Fibroblast of lung (primary cell): ENCODE measurements around the gene C2orf42. TPM values are rescaled to one million over a fixed set of nuclear protein-coding genes. Genes with fewer than 3 reads are reported as not detected.

ENCODE experiments used
- DNase-seq, 2 donors: peaks; one replicate each; pipeline versions ENCODE4 v3.0.0 to v3.0.0-alpha.2; 2010; ENCODE audit warnings: low read depth in 2 of 2
- H2AFZ ChIP-seq: 2 replicates; pipeline ENCODE4 v1.5.1; 2012; ENCODE audit warnings: low read length, control low read depth, inconsistent platforms
- H3K27ac ChIP-seq: 2 replicates; pipeline ENCODE4 v1.5.1; 2011; ENCODE audit warnings: low read length, control low read depth; ENCODE audit not compliant: insufficient read depth
- H3K27me3 ChIP-seq: 2 replicates; pipeline ENCODE4 v1.5.1; 2011; ENCODE audit warnings: mild to moderate bottlenecking, low read length; ENCODE audit not compliant: control insufficient read depth, insufficient read depth
- H3K36me3 ChIP-seq: 2 replicates; pipeline ENCODE4 v1.5.1; 2011; ENCODE audit warnings: low read length; ENCODE audit not compliant: control insufficient read depth, insufficient read depth
- H3K4me1 ChIP-seq: 2 replicates; pipeline ENCODE4 v1.5.1; 2011; ENCODE audit warnings: low read length; ENCODE audit not compliant: control insufficient read depth, insufficient read depth; ENCODE audit errors: extremely low read depth
- H3K4me2 ChIP-seq: 2 replicates; pipeline ENCODE4 v1.5.1; 2011; ENCODE audit warnings: low read length, control low read depth; ENCODE audit not compliant: insufficient read depth; ENCODE audit errors: extremely low read depth
- H3K4me3 ChIP-seq, 4 experiments: fragments of 200-600 bp in 1 of 4; sonication (generic) in 1 of 4; replicated peaks in 1 of 4; 2 replicates each; pipeline ENCODE4 v1.5.1; 2011 to 2016; ENCODE audit warnings: low read length in 4 of 4, low read depth in 3 of 4, mild to moderate bottlenecking in 3 of 4, control low read depth in 2 of 4, inconsistent platforms in 1 of 4, mixed read lengths in 1 of 4; ENCODE audit not compliant: insufficient read depth in 1 of 4; ENCODE audit errors: control extremely low read depth in 1 of 4
- H3K79me2 ChIP-seq: 2 replicates; pipeline ENCODE4 v1.5.1; 2012; ENCODE audit warnings: mild to moderate bottlenecking, low read length, inconsistent platforms; ENCODE audit not compliant: control insufficient read depth, insufficient read depth
- H3K9ac ChIP-seq: 2 replicates; pipeline ENCODE4 v1.5.1; 2011; ENCODE audit warnings: mild to moderate bottlenecking, low read length, control low read depth; ENCODE audit not compliant: insufficient read depth
- H3K9me3 ChIP-seq: 2 replicates; pipeline ENCODE4 v1.5.1; 2012; ENCODE audit warnings: low read depth, low read length; ENCODE audit not compliant: control insufficient read depth, insufficient read depth
- H4K20me1 ChIP-seq: 2 replicates; pipeline ENCODE4 v1.5.1; 2011; ENCODE audit warnings: low read length; ENCODE audit not compliant: control insufficient read depth, insufficient read depth; ENCODE audit errors: extremely low read depth
- CTCF ChIP-seq, 2 donors: IDR thresholded peaks in 1 of 2; conservative IDR thresholded peaks in 1 of 2; 1 replicate in 1 of 2; 2 replicates in 1 of 2; pipeline ENCODE4 v1.5.1; 2011 to 2012; ENCODE audit warnings: low read length in 2 of 2, control low read depth in 1 of 2, inconsistent platforms in 1 of 2, low read depth in 1 of 2, mild to moderate bottlenecking in 1 of 2
- EZH2 ChIP-seq: IDR thresholded peaks from 2 replicates; pipeline ENCODE4 v1.5.1; 2012; ENCODE audit warnings: low read length, control low read depth, mild to moderate bottlenecking; ENCODE audit errors: missing control alignments
- polyA plus RNA-seq, 2 donors: library from polyadenylated mRNA; depleted of rRNA in 1 of 2; stranded (reverse) in 1 of 2; unstranded in 1 of 2; fragments of >200 nt; gene quantifications; 2 replicates each; pipeline ENCODE4 v1.2.1, GENCODE V29; 2011 to 2012; ENCODE audit warnings: missing spikeins in 1 of 2
- total RNA-seq: library from RNA; depleted of rRNA; stranded (reverse); fragments of >200 nt; gene quantifications from 2 replicates; pipeline ENCODE4 v1.2.1, GENCODE V29; 2014

C2orf42 gene
- total and polyA plus RNA-seq, 2 donors (not counting 1 experiment from before 2014, with no cell fraction given) = 9.8 to 32.7 TPM

- Histone ChIP-seq H3K27ac (peak overlapping the region; percentile 89), H3K9ac (peak overlapping the region; percentile 67), H3K4me1 (peaks cover 9% of the 10 kb centered on the region), H3K4me2 (peak overlapping the region; percentile 77), H3K9me3 (no peaks in the 10 kb centered on the region), H3K36me3 (no peaks in the 10 kb centered on the region), H4K20me1 (no peaks in the 10 kb centered on the region), H3K4me3 (peak overlapping the region; percentile 2 to 53 (median 26)), H2AFZ (peak overlapping the region; percentile 68), H3K27me3 (no peaks in the 10 kb centered on the region), H3K79me2 (no peaks in the 10 kb centered on the region)
- DNase-seq = peak; percentile 42 to 51
- TF ChIP-seq CTCF (conservative IDR thresholded peaks at IDR 0.05 in 1 of 2, IDR thresholded peaks at IDR 0.05 in 1 of 2; ENCODE audit: low read depth in 1 of 2, low read length in 2 of 2) (no peak), EZH2 (no peak)
Observed at GRCh38 chr2:70124983-70125480, 65.8 kb downstream of the C2orf42 start.

DNA sequence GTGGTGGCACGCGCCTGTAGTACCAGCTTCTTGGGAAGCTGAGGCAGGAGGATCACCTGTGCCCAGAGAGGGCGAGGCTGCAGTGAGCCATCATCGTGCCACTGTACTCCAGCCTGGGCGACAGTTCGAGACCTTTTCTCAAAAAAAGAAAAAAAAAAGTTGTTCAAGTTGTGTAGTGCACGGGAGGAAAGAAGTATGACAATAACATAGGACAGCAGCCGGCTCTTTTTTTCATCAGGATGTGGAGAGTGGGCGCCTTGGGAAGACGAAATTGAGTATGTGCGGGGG, 67.0 kb downstream of the C2orf42 start:
- H3K9ac ChIP-seq = no peak overlapping the region
- no peak for DNase-seq

DNA sequence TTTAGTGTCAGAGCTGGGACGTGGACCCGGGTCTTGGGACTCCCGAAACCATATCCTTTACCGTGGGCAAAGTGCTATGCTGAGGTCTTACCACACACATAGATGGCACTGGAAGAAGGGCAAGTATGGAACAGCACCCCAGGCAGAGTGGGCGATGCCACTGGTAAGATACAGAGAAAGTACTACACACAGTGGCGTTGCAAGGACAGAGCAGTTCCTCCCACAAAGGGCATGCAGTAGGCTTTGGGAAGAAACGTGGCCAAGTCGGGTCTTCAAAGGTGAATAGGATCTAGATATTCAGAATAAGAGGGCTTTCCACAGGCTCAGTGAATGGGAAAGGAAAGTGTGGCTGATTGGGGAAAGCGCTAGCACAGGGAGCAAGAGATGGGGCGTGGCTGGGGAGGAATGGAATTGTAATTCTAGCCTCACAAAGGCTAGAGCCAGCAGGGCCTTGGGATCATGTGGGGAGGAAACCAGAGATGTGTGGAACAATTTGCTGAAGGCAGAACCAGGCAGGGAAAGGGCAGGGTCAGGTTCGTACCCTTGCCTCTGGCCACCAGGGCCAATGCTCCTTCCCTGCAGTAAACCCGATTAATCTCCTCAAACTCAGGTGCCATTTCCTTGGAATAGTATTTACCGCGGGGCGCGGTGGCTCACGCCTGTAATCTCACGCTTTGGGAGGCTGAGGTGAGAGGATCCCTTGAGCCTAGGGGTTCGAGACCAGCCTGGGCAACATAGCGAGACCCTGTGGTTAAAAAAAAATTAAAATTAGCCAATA, 67.6 kb downstream of the C2orf42 start:
- Histone ChIP-seq H3K9ac (no peak overlapping the region), H3K27ac (peak overlapping the region; percentile 89), H3K9me3 (no peaks in the 10 kb centered on the region), H2AFZ (peak overlapping the region; percentile 73), H3K4me3 (peak overlapping the region in 1 of 4 experiments; percentile 53), H3K27me3 (no peaks in the 10 kb centered on the region), H3K4me2 (peak overlapping the region; percentile 83), H3K36me3 (no peaks in the 10 kb centered on the region), H3K4me1 (peaks cover 9% of the 10 kb centered on the region), H3K79me2 (no peaks in the 10 kb centered on the region), H4K20me1 (no peaks in the 10 kb centered on the region)
- TF ChIP-seq CTCF (conservative IDR thresholded peaks at IDR 0.05 in 1 of 2, IDR thresholded peaks at IDR 0.05 in 1 of 2; ENCODE audit: low read depth in 1 of 2, low read length in 2 of 2) (no peak), EZH2 (no peak)
- DNase-seq = peak; percentile 59 to 72

More for the DNA sequence above, 67.0 kb downstream of the C2orf42 start:
- no peaks in the 10 kb centered on the region for H4K20me1 ChIP-seq
- TF ChIP-seq EZH2 = no peak
- TF ChIP-seq CTCF (conservative IDR thresholded peaks at IDR 0.05 in 1 of 2, IDR thresholded peaks at IDR 0.05 in 1 of 2; ENCODE audit: low read depth in 1 of 2, low read length in 2 of 2) = no peak
- peak overlapping the region; percentile 89 for H3K27ac ChIP-seq
- H3K9me3 ChIP-seq = no peaks in the 10 kb centered on the region
- no peaks in the 10 kb centered on the region for H3K36me3 ChIP-seq
- H3K27me3 ChIP-seq = no peaks in the 10 kb centered on the region
- peak overlapping the region; percentile 73 for H2AFZ ChIP-seq
- peaks cover 9% of the 10 kb centered on the region for H3K4me1 ChIP-seq
- H3K4me3 ChIP-seq = peak overlapping the region in 3 of 4 experiments; percentile 39 to 66 (median 53)
- peak overlapping the region; percentile 83 for H3K4me2 ChIP-seq
- H3K79me2 ChIP-seq = no peaks in the 10 kb centered on the region
